ENCODE results near the gene CDH26.

- TF ChIP-seq CTCF (IDR thresholded peaks at IDR 0.05 in 4 of 5, conservative IDR thresholded peaks at IDR 0.05 in 1 of 5) (no peak), POLR2A (IDR thresholded peaks at IDR 0.05) (no peak)
These were observed 49.4 kb upstream of the CDH26 start for GRCh38 chr20:59908855-59909254.
